OCI-LY7 (cell line): ENCODE measurements around the gene MARCHF6.
"Not testable (repeated sequence)": the region's sequence is repeated elsewhere in the genome, so short reads cannot be mapped to it uniquely, and the experiment has no call there.

Experiments used
- CTCF ChIP-seq: fragments of 200-600 bp; sonication (generic); conservative IDR thresholded peaks from 2 replicates; pipeline ENCODE4 v1.5.1; 2014; ENCODE audit warnings: mild to moderate bottlenecking, antibody characterized with exemption, low read length, moderate library complexity, mixed read lengths
- EZH2phosphoT487 ChIP-seq: fragments of 200-600 bp; sonication (generic); IDR thresholded peaks from 2 replicates; pipeline ENCODE4 v1.6.1; 2018; ENCODE audit warnings: low read depth, borderline replicate concordance, mild to moderate bottlenecking, mixed run types, antibody characterized with exemption, low read length, moderate library complexity, mixed read lengths

GRCh38 chr5:10375146-10375545, 21.7 kb downstream of the MARCHF6 start:
- not testable (repeated sequence) for TF ChIP-seq CTCF, EZH2phosphoT487
